Hair follicular keratinocyte (primary cell): ENCODE data around the gene TMEM87B. TPM values are rescaled to one million over a fixed set of nuclear protein-coding genes. Genes with fewer than 3 reads are reported as not detected.

ENCODE experiments used
- total RNA-seq: library from RNA; depleted of rRNA; stranded (reverse); fragments of >200 nt; gene quantifications from 2 replicates; pipeline ENCODE4 v1.2.3, GENCODE V29; 2015

TMEM87B gene, protein sequence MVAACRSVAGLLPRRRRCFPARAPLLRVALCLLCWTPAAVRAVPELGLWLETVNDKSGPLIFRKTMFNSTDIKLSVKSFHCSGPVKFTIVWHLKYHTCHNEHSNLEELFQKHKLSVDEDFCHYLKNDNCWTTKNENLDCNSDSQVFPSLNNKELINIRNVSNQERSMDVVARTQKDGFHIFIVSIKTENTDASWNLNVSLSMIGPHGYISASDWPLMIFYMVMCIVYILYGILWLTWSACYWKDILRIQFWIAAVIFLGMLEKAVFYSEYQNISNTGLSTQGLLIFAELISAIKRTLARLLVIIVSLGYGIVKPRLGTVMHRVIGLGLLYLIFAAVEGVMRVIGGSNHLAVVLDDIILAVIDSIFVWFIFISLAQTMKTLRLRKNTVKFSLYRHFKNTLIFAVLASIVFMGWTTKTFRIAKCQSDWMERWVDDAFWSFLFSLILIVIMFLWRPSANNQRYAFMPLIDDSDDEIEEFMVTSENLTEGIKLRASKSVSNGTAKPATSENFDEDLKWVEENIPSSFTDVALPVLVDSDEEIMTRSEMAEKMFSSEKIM
- total RNA-seq: 15.1 and 21.6 TPM in 2 replicates

DNA sequence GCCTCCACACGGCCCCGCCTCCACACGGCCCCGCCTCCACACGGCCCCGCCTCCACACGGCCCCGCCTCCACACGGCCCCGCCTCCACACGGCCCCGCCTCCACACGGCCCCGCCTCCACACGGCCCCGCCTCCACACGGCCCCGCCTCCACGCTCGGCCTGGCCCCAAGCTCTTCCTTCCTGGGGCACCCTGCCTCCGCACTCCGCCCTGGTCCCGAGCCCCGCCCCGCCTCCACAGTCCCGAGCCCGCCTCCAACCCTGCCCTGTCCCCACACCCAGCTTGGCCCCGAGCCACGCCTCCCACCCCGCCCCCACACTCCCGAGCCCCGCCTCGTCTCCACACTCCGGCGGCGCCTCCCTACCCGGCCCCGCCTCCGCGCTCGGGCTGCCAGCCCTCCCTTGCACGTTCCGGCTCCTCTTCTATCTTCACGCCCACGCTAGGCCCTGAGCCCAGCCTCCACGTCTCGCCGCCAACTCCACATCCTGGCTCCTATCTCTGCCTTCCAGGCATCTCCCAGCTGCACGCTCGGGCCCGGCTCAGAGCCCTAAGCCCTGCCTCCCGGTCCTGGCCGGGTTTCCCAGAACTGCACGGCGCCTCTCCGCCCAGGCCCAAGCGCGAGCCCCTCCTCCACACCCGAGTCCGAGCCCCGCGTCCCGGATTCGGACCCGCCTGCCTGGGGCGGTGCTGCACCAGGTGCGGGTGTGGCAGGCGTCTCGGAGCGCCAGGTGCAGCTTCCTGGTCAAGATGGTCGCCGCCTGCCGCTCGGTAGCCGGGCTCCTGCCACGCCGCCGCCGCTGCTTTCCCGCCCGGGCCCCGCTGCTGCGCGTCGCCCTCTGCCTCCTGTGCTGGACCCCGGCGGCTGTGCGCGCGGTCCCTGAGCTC lies at the start of gene TMEM87B:
Gene TMEM87B (plus strand): TSS at position 423 of the 883 bp plus-strand sequence. CDS start 323 bp downstream, at position 746.

DNA sequence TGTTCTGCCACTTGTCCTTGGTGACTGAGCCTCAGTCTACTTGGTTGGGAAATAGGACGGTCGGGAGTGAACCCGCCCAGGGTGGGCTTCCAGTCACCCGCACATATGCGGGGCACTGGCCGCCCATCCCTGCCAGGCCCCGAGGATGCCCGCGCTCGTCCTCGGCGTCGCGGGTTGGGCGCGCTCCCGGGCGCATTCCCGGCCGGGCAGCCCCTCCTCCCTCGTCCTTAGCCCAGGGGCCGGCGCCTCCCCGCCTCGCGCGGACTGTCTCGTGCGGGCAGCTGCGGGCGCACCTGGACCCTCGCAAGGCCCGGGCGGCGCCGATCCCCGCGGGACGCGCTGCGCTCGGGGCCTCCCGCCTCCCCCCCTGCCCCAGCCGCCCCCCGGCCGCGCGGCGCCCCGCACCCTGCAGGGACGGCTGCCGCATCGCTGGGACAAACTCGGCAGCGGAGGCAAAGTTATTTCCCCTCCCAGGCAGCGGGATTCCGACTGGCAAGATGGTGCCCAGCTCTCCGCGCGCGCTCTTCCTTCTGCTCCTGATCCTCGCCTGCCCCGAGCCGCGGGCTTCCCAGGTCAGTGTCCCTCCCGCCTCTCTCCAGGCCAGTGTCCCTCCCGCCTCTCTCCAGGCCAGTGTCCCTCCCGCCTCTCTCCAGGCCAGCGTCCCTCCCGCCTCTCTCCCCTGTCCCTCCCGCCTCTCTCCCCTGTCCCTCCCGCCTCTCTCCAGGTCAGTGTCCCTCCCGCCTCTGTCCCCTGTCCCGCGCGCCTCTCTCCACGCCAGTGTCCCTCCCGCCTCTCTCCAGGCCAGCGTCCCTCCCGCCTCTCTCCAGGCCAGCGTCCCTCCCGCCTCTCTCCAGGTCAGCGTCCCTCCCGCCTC lies 83.3 kb downstream of the TMEM87B start, which contains the start of gene FBLN7:
Gene FBLN7 (plus strand): TSS at position 227 of the 874 bp plus-strand sequence. CDS start 271 bp downstream, at position 498.

Other genes starting within 250 kb of the TMEM87B start
- 40.8 and 45.3 TPM in 2 replicates for gene ANAPC1, start 171.1 kb upstream of the TMEM87B start, total RNA-seq
- 0.15 TPM in 1 of 2 replicates, not detected in the other for gene MERTK, start 156.7 kb upstream of the TMEM87B start, total RNA-seq
- gene FBLN7, start 83.1 kb downstream of the TMEM87B start, total RNA-seq: 0.23 TPM in 1 of 2 replicates, not detected in the other
- 7.6 and 8.3 TPM in 2 replicates for gene ZC3H8, start 199.8 kb downstream of the TMEM87B start, total RNA-seq
- 1.1 and 2.4 TPM in 2 replicates for gene ZC3H6, start 220.3 kb downstream of the TMEM87B start, total RNA-seq